Stimulated activated CD8-positive, alpha-beta memory T cell treated with anti-CD3 and anti-CD28 coated beads, Interleukin-4, amount 100 ng/mL, for 4 hours (primary cell): ENCODE data around the gene NKX2-3.

ENCODE experiments used
- DNase-seq, 2 donors: peaks; one replicate each; pipeline ENCODE4 v3.0.0-alpha.2; 2020; ENCODE audit warnings: low read depth in 2 of 2, low spot score in 1 of 2

The NKX2-3 gene

GRCh38 chr10:99525897-99526296 is 6.8 kb upstream of the NKX2-3 start:
- no peak for DNase-seq

GRCh38 chr10:99526861-99527504 is 5.8 kb upstream of the NKX2-3 start:
- no peak for DNase-seq

- DNase-seq, result no peak
Observed at GRCh38 chr10:99527526-99528493, 4.9 kb upstream of the NKX2-3 start.

- no peak for DNase-seq
Observed at GRCh38 chr10:99528494-99529441, 4.0 kb upstream of the NKX2-3 start.

DNA sequence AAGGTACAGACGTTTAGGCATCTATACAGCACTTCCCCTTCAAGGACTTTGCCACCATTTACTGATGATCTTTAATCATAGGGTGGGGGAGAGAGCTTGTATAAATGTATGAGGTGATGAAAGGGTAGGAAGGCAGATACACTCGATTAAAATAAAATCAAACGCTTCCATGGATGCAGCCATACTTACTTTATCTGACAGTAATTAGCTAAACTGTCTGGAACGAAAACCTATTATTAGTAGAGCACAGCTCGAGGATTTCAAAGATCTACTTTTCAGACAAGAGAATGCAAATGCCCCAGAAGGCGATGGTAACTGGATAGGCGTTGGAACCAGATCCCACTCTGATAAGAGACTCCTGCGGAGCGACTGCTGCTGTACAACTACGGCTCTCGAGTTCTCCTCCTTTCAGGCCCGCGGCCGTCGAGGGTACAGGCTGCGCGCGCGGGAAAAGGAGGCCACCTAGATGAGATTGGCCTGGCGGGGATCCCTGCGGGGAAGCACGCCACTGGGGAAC is 3.1 kb upstream of the NKX2-3 start:
- DNase-seq, result no peak

GRCh38 chr10:99530108-99531025 is 2.4 kb upstream of the NKX2-3 start:
- no peak for DNase-seq

DNA sequence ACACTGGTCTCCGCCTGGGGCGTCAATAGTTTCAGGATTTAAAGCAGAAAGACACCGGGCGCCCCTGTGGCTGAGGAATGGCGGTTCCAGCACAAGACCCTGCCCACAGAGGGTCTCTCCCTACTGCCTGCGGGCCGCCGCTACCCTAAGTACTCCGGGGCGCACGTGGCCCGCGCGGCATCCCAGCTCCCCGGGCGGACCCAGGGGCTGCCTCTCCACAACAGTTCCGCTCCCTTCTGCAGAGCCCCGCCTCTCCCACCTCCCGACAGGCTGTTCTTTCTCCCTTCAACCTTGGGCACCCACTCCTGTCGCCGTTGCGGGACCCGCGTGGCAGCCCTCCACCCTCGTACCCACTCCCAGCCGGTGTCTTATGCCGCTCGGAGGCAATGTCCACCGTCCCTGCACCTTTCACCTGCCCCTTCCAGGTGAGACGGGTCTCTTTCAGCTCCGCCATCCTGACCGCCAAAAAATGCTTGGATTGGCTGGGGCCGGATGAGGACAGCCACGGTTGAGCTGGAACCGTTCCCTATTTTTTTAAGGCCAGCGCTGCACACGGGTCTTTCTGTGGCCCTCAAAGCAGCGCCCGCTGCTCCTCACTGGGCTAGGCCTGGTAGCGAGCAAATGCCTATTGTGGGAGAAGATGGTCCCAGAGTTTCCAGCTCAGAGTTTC is 1.6 kb upstream of the NKX2-3 start:
- DNase-seq, result no peak

GRCh38 chr10:99531696-99532593 is 797 bp upstream of the NKX2-3 start:
- DNase-seq, result no peak

GRCh38 chr10:99533496-99534449 is 1.0 kb downstream of the NKX2-3 start:
- DNase-seq, result no peak

DNA sequence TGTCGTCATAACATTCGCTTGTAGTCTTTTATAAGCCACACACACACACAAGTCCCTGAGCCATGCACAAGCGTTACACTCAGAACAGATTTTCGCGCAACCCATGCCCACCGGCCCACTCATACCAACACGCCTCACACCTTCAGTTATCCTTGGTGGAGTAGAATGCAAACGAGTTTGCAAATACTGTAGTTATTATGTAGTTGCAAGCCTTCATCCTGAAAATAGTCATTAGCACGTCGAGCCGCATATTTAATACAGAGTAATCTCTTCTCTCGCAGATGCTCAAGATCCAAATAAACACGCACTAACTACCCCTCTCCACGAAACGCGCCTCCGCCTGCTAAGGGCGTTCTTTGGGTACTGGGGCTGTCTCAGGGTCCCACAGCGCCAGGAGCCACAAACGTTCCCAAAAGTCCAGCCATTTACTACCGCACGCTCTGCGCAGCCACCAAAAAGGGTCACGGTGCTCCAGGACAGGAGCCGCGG is 1.8 kb downstream of the NKX2-3 start:
- DNase-seq, result no peak

DNA sequence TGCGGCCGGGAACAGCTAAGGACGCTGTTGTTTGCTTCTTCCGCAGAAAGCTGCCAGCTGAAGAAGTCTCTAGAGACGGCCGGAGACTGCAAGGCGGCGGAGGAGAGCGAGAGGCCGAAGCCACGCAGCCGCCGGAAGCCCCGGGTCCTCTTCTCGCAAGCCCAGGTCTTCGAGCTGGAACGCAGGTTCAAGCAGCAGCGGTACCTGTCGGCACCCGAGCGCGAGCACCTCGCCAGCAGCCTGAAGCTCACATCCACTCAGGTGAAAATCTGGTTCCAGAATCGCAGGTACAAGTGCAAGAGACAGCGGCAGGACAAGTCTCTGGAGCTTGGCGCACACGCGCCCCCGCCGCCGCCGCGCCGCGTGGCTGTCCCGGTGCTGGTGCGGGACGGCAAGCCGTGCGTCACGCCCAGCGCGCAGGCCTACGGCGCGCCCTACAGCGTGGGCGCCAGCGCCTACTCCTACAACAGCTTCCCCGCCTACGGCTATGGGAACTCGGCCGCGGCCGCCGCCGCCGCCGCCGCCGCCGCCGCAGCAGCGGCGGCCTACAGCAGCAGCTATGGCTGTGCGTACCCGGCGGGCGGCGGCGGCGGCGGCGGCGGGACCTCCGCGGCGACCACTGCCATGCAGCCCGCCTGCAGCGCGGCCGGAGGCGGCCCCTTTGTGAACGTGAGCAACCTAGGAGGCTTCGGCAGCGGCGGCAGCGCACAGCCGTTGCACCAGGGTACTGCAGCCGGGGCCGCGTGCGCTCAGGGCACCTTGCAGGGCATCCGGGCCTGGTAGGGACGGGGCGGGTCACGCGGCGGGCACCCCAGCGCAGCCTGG is 2.4 kb downstream of the NKX2-3 start:
- DNase-seq, result no peak

DNA sequence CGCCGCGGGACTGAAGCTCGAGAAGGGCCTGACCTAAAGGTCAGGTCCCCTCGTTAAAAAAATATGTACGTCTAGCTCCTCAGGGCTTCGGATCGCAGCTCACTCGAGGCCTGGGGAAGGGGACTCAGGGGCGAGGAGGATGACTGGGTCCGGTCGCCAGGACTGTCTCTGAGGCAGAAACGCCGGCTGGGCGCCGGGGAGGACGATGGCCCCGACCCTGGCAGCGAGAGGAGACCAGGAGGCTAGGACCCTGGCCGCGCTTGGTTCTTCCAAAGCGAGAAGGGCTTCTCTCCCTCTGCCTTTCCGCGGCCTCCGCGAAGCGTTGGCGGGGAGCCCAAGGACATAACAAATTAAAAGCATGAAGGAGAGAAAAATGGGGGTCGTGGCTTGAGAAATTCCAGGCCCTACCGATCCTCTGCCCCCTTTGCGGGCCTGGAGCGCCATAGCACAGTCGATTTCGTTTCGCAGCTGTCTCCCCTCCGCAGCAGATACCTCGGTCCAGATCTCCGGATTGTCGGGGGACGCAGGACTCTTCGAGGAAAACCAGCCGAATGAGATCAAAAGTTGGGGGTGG is 3.1 kb downstream of the NKX2-3 start:
- no peak for DNase-seq

DNA sequence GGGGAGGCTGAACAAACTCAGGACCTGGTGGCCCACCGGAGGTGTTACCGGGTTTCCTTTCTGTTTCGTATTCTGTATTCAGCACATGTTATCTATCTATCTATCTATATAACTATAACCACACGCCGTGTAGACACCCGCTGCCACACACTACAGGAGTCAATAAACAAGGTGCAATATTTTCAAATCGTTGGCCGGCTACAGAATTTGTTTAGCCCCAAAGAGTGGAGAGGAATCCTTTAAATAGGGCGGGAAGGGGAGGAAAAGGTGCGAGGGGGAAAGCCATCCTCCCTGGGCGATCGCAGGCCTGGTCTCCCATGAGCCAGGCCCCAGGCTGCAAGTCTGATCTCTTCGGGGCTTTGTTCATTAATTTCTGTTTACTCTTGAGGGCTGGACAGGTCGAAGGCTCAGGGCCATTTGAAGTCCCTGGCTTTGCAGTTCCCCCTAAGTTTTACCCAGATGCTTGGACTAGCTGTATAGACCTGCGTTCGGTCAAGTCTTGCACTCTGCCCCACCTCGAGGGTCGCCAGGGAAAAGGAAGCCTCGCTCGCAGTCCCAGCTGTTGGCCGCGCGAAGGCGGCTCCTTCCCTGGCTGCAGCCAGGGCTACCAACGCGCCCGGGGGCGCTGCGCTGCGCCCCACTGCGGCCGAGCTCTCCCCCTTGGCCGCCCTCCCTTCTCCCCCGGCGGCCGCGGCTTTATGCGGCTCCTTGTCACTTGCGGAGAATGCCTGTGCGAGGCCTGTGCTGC is 3.8 kb downstream of the NKX2-3 start:
- no peak for DNase-seq

GRCh38 chr10:99537086-99537988 is 4.6 kb downstream of the NKX2-3 start:
- no peak for DNase-seq
